ENCODE measurements around the gene GASK1A. TPM values are rescaled to one million over a fixed set of nuclear protein-coding genes. Genes with fewer than 3 reads are reported as not detected.
A peak's percentile ranks its signal among the peaks of the same experiment; 100 is the strongest.

GASK1A gene
- total RNA-seq, 2 donors from 2014 or later, result 8.8 to 16.8 TPM

GRCh38 chr3:43082457-43082856 is 103.3 kb downstream of the GASK1A start:
- intact Hi-C loops (cut with DNase I), result no loop called here
- TF ChIP-seq CTCF (IDR thresholded peaks at IDR 0.05), result no peak
- TF ChIP-seq POLR2A (IDR thresholded peaks at IDR 0.05), result no peak
- ATAC-seq (no peak), DNase-seq (no peak)
- no peak overlapping the region for H3K4me3 ChIP-seq
- 93 to 94% methylated on average over 2 of the region's 2 CpGs for WGBS, 2 donors
- H3K27me3 ChIP-seq, result no peaks in the 10 kb centered on the region
- H3K36me3 ChIP-seq (replicated peaks in 1 of 2; ENCODE audit: insufficient read depth in 1 of 2, low read depth in 2 of 2), result peaks cover 0 to 15% of the 10 kb centered on the region in 2 donors
- no peaks in the 10 kb centered on the region for H3K4me1 ChIP-seq
- no peaks in the 10 kb centered on the region for H3K9me3 ChIP-seq
- no peak overlapping the region for H3K27ac ChIP-seq

- TF ChIP-seq CTCF (IDR thresholded peaks at IDR 0.05) (no peak), POLR2A (IDR thresholded peaks at IDR 0.05) (no peak)
- ATAC-seq, result no peak
- H3K27ac ChIP-seq, result no peak overlapping the region
Observed at GRCh38 chr3:43086460-43087165, 107.5 kb downstream of the GASK1A start.

GRCh38 chr3:43087249-43087776 is 108.2 kb downstream of the GASK1A start:
- DNase-seq (no peak), ATAC-seq (no peak)
- Histone ChIP-seq H3K27ac (no peak overlapping the region), H3K27me3 (no peaks in the 10 kb centered on the region), H3K4me3 (no peak overlapping the region), H3K36me3 (replicated peaks in 1 of 2; ENCODE audit: insufficient read depth in 1 of 2, low read depth in 2 of 2) (no peaks in the 10 kb centered on the region), H3K4me1 (peaks cover 4% of the 10 kb centered on the region), H3K9me3 (no peaks in the 10 kb centered on the region)
- TF ChIP-seq CTCF (IDR thresholded peaks at IDR 0.05) (peak in 2 of 7 experiments; percentile 8 to 17), POLR2A (IDR thresholded peaks at IDR 0.05) (no peak)
- 93 to 98% methylated on average over 5 of the region's 5 CpGs for WGBS, 2 donors
- intact Hi-C loops (cut with DNase I), result no loop called here

More at GRCh38 chr3:43086460-43087165, 107.5 kb downstream of the GASK1A start:
- intact Hi-C loops (cut with DNase I), result no loop called here
- H3K36me3 ChIP-seq (replicated peaks in 1 of 2; ENCODE audit: insufficient read depth in 1 of 2, low read depth in 2 of 2), result no peaks in the 10 kb centered on the region
- H3K9me3 ChIP-seq, result no peaks in the 10 kb centered on the region
- H3K4me3 ChIP-seq, result no peak overlapping the region
- no peak for DNase-seq
- H3K4me1 ChIP-seq, result peaks cover 4% of the 10 kb centered on the region
- WGBS, 2 donors, result 88 to 89% methylated on average over 6 of the region's 6 CpGs
- no peaks in the 10 kb centered on the region for H3K27me3 ChIP-seq

- TF ChIP-seq POLR2A (IDR thresholded peaks at IDR 0.05) (no peak), CTCF (IDR thresholded peaks at IDR 0.05) (no peak)
- 94 to 96% methylated on average over 4 of the region's 4 CpGs for WGBS, 2 donors
Observed at GRCh38 chr3:43089081-43089480, 110.0 kb downstream of the GASK1A start.

GRCh38 chr3:43090238-43090637 is 111.1 kb downstream of the GASK1A start:
- H3K27me3 ChIP-seq, result no peaks in the 10 kb centered on the region
- intact Hi-C loops (cut with DNase I), result no loop called here
- peaks cover 4% of the 10 kb centered on the region for H3K4me1 ChIP-seq
- no peaks in the 10 kb centered on the region for H3K9me3 ChIP-seq
- 91 to 95% methylated on average over 3 of the region's 3 CpGs for WGBS, 2 donors
- no peaks in the 10 kb centered on the region for H3K36me3 ChIP-seq (replicated peaks in 1 of 2; ENCODE audit: insufficient read depth in 1 of 2, low read depth in 2 of 2)
- ATAC-seq (no peak), DNase-seq (no peak)
- H3K4me3 ChIP-seq, result no peak overlapping the region
- TF ChIP-seq POLR2A (IDR thresholded peaks at IDR 0.05), result no peak
- TF ChIP-seq CTCF (IDR thresholded peaks at IDR 0.05), result no peak
- H3K27ac ChIP-seq, result no peak overlapping the region

More at GRCh38 chr3:43089081-43089480, 110.0 kb downstream of the GASK1A start:
- Histone ChIP-seq H3K27ac (no peak overlapping the region), H3K4me3 (no peak overlapping the region), H3K9me3 (no peaks in the 10 kb centered on the region), H3K4me1 (peaks cover 4% of the 10 kb centered on the region), H3K27me3 (no peaks in the 10 kb centered on the region), H3K36me3 (replicated peaks in 1 of 2; ENCODE audit: insufficient read depth in 1 of 2, low read depth in 2 of 2) (no peaks in the 10 kb centered on the region)
- intact Hi-C loops (cut with DNase I), result no loop called here
- ATAC-seq (no peak), DNase-seq (no peak)

All from body of pancreas (tissue), 4 donors.